Measurements from ENCODE around the gene COX8C.
"Not testable (repeated sequence)": the region's sequence is repeated elsewhere in the genome, so short reads cannot be mapped to it uniquely, and the experiment has no call there.

COX8C gene

GRCh38 chr14:93375673-93376156 is 28.7 kb downstream of the COX8C start:
- FAIRE-seq = no peak

- FAIRE-seq = no peak
Observed at GRCh38 chr14:93379831-93380230, 32.8 kb downstream of the COX8C start.

GRCh38 chr14:93381644-93382043 is 34.7 kb downstream of the COX8C start:
- FAIRE-seq = no peak

GRCh38 chr14:93384256-93384655 is 37.3 kb downstream of the COX8C start:
- not testable (repeated sequence) for FAIRE-seq

- no peak for FAIRE-seq
Observed at GRCh38 chr14:93395231-93395630, 48.2 kb downstream of the COX8C start.

DNA sequence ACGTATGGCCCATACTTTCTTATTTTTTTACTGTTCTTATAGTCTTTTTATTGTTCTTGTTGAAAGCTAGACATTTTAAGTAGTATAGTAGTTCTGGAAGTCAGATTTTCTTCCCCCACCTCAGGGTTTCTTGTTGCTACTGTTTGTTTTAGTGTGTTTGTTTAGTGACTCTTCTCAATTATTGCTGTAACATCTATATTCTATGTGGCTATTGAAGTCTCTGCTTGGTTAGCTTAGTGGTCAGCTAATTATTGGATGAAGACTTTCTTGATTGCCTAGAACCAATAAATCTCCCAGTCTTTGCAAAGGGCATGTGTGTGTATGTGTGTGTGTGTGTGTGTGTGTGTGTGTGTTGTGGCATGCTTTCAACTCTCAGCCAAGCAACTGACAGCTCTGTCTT is 49.5 kb downstream of the COX8C start:
- no peak for FAIRE-seq
